Cardiac fibroblast (primary cell): ENCODE measurements around the gene CYTIP.

Source experiments
- DNase-seq, 2 donors: peaks; one replicate each; pipeline versions ENCODE4 v3.0.0 to v3.0.0-alpha.2; 2010; ENCODE audit warnings: low read depth in 2 of 2
- H3K4me3 ChIP-seq, 2 donors: replicated peaks in 1 of 2; 1 replicate in 1 of 2; 2 replicates in 1 of 2; pipeline ENCODE4 v1.5.1; 2011; ENCODE audit warnings: low read depth in 2 of 2, low read length in 2 of 2, mild to moderate bottlenecking in 2 of 2, moderate library complexity in 1 of 2
- TF ChIP-seq, protein P1 (sequence below): IDR thresholded peaks from one replicate; pipeline ENCODE4 v1.5.1; 2011; ENCODE audit warnings: low read depth, mild to moderate bottlenecking, low read length, inconsistent platforms

CYTIP gene

DNA sequence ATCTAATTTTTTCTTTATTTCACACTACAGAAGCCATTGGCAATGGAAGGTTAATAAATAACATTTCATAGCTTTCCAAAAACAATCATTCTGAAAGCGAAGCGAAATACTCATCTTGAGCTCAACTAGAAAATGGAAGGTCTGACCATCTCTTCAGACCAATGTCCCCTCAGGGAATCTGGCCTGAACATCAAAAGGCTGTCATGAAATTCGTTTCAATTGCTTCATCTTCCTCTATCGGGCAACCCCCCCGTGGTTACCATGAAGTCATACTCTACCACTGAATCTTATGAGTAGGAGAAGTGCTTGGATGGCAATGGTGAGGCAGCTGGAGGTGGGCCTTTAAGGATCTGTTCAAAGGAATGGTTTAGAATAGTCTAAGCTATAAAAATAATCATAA, 22.9 kb upstream of the CYTIP start:
- TF ChIP-seq, protein P1, sequence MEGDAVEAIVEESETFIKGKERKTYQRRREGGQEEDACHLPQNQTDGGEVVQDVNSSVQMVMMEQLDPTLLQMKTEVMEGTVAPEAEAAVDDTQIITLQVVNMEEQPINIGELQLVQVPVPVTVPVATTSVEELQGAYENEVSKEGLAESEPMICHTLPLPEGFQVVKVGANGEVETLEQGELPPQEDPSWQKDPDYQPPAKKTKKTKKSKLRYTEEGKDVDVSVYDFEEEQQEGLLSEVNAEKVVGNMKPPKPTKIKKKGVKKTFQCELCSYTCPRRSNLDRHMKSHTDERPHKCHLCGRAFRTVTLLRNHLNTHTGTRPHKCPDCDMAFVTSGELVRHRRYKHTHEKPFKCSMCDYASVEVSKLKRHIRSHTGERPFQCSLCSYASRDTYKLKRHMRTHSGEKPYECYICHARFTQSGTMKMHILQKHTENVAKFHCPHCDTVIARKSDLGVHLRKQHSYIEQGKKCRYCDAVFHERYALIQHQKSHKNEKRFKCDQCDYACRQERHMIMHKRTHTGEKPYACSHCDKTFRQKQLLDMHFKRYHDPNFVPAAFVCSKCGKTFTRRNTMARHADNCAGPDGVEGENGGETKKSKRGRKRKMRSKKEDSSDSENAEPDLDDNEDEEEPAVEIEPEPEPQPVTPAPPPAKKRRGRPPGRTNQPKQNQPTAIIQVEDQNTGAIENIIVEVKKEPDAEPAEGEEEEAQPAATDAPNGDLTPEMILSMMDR: no peak
- no peak overlapping the region for H3K4me3 ChIP-seq
- no peak for DNase-seq

DNA sequence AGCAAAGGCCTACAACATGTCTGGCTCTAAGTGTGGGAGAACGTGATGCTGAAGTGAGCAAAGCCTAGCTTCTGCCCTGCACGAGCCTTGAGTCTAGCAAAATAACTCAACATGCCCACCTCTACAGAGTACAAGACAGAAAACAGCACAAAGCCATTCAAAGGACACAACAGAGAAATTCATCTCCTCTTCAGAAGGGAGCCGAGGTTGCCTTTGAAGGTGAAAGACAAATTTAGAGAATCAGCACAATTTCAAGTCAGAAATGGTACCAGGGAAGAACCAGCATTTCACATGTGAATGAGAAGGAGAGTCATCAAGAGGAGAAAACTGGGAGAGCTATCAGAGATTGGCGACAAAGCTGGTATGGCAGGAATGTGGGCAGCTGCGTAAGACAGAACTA, 21.7 kb upstream of the CYTIP start:
- no peak overlapping the region for H3K4me3 ChIP-seq
- TF ChIP-seq, protein P1: no peak
- no peak for DNase-seq

DNA sequence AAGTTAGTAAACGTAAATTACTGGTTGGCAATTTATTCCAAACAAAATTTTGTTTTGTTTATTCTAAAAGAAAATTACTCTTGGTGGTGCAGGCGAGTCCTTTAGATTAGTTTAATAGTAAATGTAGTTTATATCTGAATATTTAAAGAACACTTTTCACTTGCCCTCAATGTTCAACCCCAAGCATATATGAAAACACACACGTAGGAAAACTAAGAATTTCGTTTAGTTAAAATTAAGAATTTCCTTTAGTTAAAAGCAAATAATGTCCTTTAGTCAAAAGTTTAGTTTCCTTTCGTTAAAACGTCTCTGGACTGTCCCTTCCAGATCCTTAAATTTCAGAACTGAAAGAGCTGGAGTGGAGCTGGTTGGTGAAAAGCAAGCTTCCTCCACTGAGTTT, 19.1 kb upstream of the CYTIP start:
- no peak overlapping the region for H3K4me3 ChIP-seq
- TF ChIP-seq, protein P1: no peak
- DNase-seq: no peak

DNA sequence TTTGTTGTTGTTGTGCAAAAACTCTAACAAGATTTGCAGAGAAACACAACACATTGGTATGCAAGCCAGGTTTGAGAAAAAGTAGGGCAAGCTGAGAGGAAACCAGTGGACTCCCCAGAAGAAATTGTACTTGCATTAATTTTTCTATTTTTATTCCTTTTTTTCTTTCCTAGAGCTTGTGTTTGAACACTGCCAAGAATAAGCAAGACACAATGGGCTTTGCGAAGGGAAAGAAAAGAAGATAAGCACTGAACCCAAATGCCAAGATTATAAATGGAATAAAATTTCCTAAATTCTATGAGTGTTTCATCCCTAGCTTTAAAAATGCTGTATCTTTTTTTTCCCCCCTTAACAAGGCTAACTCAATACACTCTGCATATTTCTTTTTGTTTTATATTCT, 17.0 kb upstream of the CYTIP start:
- DNase-seq: peak in 1 of 2 donors; percentile 18
- H3K4me3 ChIP-seq: no peak overlapping the region
- TF ChIP-seq, protein P1: no peak

DNA sequence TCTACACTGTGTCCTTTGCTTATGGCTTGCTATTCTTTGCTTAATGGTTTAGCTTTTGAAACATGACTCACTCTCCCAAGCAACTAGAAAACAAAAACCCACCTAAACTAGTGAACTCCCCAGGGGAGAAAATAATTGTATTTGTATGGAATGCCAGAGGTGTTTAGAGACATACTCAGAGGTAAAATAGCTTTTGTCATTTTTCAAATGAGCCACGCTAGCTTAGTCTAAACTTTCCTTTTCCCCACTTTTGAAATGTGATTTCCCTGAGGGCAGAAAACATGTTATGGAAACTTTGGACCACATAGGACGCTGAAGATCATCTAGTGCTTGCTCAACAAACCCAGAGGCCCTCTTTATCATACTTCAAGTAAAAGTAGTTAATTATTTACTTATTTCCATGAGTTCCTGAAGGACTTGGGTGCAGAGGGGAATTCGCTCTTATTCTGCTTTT, 16.5 kb upstream of the CYTIP start:
- peak; percentile 12 to 35 for DNase-seq
- TF ChIP-seq, protein P1: no peak
- no peak overlapping the region for H3K4me3 ChIP-seq

DNA sequence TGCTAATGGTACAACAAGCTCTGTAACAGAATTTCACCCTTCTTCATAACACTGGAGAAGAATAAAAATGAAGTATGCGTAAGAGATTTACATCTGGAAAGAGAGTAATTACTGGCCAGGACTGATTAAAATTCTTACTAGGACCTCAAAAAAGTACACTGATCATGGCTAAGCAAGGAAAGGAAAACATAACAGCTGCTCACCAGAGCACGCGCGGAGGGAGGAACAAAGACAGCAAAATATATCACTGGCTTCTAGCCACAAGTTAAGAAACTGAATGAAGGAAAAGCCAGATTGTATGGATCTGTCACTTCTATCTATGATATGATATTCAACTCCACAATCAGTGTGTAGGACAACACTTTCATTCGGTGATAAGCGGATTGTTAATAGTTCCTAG, 15.6 kb upstream of the CYTIP start:
- no peak for DNase-seq

DNA sequence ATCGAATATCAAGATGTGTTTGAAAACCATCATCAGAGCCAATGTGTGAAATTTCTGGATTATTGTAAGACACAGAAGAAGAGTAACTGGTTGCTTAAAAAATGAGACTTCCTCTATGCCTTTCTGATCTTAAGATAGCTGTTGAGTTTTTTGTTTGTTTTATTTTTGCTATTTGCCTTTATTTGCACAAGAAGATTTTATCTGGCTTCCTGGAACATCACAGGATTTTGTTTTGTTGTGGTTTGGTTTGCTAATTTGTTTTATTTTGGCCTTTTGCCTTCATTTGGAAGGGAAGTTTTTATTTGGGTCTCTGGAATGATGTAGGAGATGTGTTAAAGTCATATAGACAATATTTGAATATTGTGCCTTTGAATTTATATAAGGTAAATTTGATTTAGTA, 3.9 kb upstream of the CYTIP start:
- no peak overlapping the region for H3K4me3 ChIP-seq
- TF ChIP-seq, protein P1: no peak
- no peak for DNase-seq

More for the DNA sequence above, 15.6 kb upstream of the CYTIP start:
- TF ChIP-seq, protein P1: no peak
- no peak overlapping the region for H3K4me3 ChIP-seq
